Measurements from ENCODE around the gene EGLN1. TPM values are rescaled to one million over a fixed set of nuclear protein-coding genes. Genes with fewer than 3 reads are reported as not detected.
"Not testable (repeated sequence)": the region's sequence is repeated elsewhere in the genome, so short reads cannot be mapped to it uniquely, and the experiment has no call there.

Gene EGLN1
- total RNA-seq, 1 experiment from 2014 or later: 59.0 TPM

DNA sequence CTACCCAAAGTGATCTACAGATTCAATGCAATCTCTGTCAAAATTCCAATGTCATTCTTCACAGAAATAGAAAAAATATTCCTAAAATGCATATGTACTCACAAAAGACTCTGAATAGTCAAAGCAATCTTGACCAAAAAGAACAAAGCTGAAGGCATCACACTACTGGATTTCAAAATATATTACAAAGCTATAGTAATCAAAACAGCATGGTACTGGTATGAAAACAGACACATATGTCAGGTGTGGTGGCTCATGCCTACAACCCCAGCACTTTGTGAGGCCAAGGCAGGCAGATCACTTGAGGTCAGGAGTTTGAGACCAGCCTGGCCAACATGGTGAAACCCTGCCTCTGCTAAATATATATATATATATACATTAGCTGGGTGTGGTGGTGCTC, 35.9 kb upstream of the EGLN1 start:
- not testable (repeated sequence) for H3K36me3 ChIP-seq (ENCODE audit: insufficient read depth, low read length); H3K4me3 ChIP-seq (ENCODE audit: low read length); H3K9me2 ChIP-seq (replicated peaks; ENCODE audit: insufficient read depth, low read length); H3K4me1 ChIP-seq (ENCODE audit: low read length); H3K4me2 ChIP-seq (ENCODE audit: low read depth, low read length, poor library complexity, severe bottlenecking); H3K9me3 ChIP-seq (ENCODE audit: low read length); H3K27me3 ChIP-seq (ENCODE audit: low read length); H4K20me1 ChIP-seq (ENCODE audit: insufficient read depth, low read depth, low read length); DNase-seq; H2AFZ ChIP-seq (ENCODE audit: low read length); H3K27ac ChIP-seq (ENCODE audit: low read length); H3K9ac ChIP-seq (ENCODE audit: low read length); H3K79me2 ChIP-seq (ENCODE audit: low read length)

DNA sequence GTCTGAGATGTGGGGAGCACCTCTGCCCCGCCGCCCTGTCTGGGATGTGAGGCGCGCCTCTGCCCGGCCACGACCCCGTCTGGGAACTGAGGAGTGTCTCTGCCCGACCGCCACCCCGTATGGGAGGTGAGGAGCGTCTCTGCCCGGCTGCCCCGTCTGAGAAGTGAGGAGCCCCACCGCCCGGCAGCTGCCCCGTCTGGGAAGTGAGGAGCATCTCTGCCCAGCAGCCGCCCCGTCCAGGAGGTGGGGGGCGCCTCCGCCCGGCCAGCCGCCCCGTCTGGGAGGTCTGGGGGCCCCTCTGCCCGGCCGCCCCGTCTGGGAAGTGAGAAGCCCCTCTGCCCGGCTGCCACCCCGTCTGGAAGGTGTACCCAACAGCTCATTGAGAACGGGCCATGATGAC, 32.0 kb upstream of the EGLN1 start:
- H3K36me3 ChIP-seq (ENCODE audit: insufficient read depth, low read length); H3K4me2 ChIP-seq (ENCODE audit: low read depth, low read length, poor library complexity, severe bottlenecking); H2AFZ ChIP-seq (ENCODE audit: low read length); H3K4me1 ChIP-seq (ENCODE audit: low read length); H3K79me2 ChIP-seq (ENCODE audit: low read length); H3K27ac ChIP-seq (ENCODE audit: low read length); H3K4me3 ChIP-seq (ENCODE audit: low read length); H4K20me1 ChIP-seq (ENCODE audit: insufficient read depth, low read depth, low read length); H3K9me3 ChIP-seq (ENCODE audit: low read length); H3K9ac ChIP-seq (ENCODE audit: low read length); DNase-seq; H3K9me2 ChIP-seq (replicated peaks; ENCODE audit: insufficient read depth, low read length); H3K27me3 ChIP-seq (ENCODE audit: low read length): not testable (repeated sequence)

DNA sequence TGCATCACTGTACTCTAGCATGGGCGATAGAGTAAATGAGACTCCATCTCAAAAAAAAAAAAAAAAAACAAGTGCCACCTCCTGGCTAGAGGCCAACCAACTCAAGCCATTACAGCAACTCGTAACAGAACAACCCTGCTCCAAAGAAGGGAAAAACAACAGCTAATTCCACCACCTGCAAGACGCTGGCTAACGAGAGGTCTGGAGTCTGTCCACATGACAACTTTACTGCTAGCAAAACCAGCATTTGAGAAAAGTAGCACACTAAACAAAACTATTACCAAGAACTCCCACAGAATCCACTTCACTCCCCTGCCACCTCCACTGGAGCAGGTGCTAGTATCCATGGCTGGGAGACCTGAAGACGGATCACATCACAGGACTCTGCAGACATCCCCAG, 24.1 kb upstream of the EGLN1 start:
- H3K36me3 ChIP-seq (ENCODE audit: insufficient read depth, low read length): no peaks in the 10 kb centered on the region
- no peak overlapping the region for H3K4me3 ChIP-seq (ENCODE audit: low read length)
- no peak overlapping the region for H3K9ac ChIP-seq (ENCODE audit: low read length)
- no peaks in the 10 kb centered on the region for H3K27me3 ChIP-seq (ENCODE audit: low read length)
- H3K9me2 ChIP-seq (replicated peaks; ENCODE audit: insufficient read depth, low read length): no peaks in the 10 kb centered on the region
- no peaks in the 10 kb centered on the region for H3K79me2 ChIP-seq (ENCODE audit: low read length)
- no peak overlapping the region for H2AFZ ChIP-seq (ENCODE audit: low read length)
- H3K4me2 ChIP-seq (ENCODE audit: low read depth, low read length, poor library complexity, severe bottlenecking): no peak overlapping the region
- H3K27ac ChIP-seq (ENCODE audit: low read length): no peak overlapping the region
- no peaks in the 10 kb centered on the region for H3K4me1 ChIP-seq (ENCODE audit: low read length)
- no peak for DNase-seq
- H3K9me3 ChIP-seq (ENCODE audit: low read length): no peaks in the 10 kb centered on the region
- no peaks in the 10 kb centered on the region for H4K20me1 ChIP-seq (ENCODE audit: insufficient read depth, low read depth, low read length)

DNA sequence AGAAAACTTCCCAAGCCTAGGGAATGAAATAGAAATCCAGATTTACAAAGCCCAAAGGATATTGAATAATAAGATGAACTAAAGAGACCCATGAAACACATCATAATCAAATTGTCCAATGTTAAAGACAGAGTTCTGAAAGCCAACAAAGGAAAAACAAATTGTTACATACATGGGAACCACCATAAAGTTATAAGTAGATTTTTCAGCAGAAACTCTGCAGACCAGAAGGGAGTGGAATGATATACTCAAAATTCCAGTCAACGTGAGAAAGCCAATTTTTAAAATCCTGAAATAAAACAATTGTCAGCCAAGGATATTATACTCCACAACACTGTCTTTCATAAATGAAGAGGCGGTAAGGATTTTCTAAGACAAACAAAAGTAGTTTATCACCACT, 22.0 kb upstream of the EGLN1 start:
- Histone ChIP-seq H3K4me2 (ENCODE audit: low read depth, low read length, poor library complexity, severe bottlenecking) (no peak overlapping the region), H3K4me3 (ENCODE audit: low read length) (no peak overlapping the region), H3K9ac (ENCODE audit: low read length) (no peak overlapping the region), H3K79me2 (ENCODE audit: low read length) (no peaks in the 10 kb centered on the region), H2AFZ (ENCODE audit: low read length) (no peak overlapping the region), H3K9me2 (replicated peaks; ENCODE audit: insufficient read depth, low read length) (no peaks in the 10 kb centered on the region), H3K27me3 (ENCODE audit: low read length) (no peaks in the 10 kb centered on the region), H4K20me1 (ENCODE audit: insufficient read depth, low read depth, low read length) (no peaks in the 10 kb centered on the region), H3K36me3 (ENCODE audit: insufficient read depth, low read length) (no peaks in the 10 kb centered on the region), H3K27ac (ENCODE audit: low read length) (no peak overlapping the region), H3K9me3 (ENCODE audit: low read length) (no peaks in the 10 kb centered on the region), H3K4me1 (ENCODE audit: low read length) (no peaks in the 10 kb centered on the region)
- no peak for DNase-seq

DNA sequence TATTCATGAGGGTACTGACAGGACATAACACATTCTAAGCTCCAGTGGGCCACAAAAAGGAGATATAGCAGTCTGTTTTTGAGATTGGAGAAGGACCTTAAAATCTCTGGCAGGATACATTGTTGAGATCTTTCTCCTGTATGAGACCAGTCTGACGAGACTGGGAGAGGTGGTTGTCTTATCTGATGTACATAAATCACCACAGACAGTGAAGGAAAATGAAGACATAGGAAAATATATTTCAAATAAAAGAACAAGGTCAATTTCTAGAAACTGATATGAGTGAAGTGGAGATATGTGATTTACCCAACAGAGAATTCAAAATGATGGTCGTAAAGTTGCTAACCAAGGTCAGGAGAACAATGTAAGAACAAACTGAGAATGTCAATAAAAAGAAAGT, 21.3 kb upstream of the EGLN1 start:
- no peaks in the 10 kb centered on the region for H3K79me2 ChIP-seq (ENCODE audit: low read length)
- no peak for DNase-seq
- no peaks in the 10 kb centered on the region for H3K4me1 ChIP-seq (ENCODE audit: low read length)
- no peak overlapping the region for H3K4me2 ChIP-seq (ENCODE audit: low read depth, low read length, poor library complexity, severe bottlenecking)
- H3K4me3 ChIP-seq (ENCODE audit: low read length): no peak overlapping the region
- no peak overlapping the region for H3K27ac ChIP-seq (ENCODE audit: low read length)
- H3K27me3 ChIP-seq (ENCODE audit: low read length): no peaks in the 10 kb centered on the region
- no peak overlapping the region for H2AFZ ChIP-seq (ENCODE audit: low read length)
- H3K9ac ChIP-seq (ENCODE audit: low read length): no peak overlapping the region
- H3K36me3 ChIP-seq (ENCODE audit: insufficient read depth, low read length): no peaks in the 10 kb centered on the region
- H3K9me2 ChIP-seq (replicated peaks; ENCODE audit: insufficient read depth, low read length): no peaks in the 10 kb centered on the region
- H4K20me1 ChIP-seq (ENCODE audit: insufficient read depth, low read depth, low read length): no peaks in the 10 kb centered on the region
- H3K9me3 ChIP-seq (ENCODE audit: low read length): no peaks in the 10 kb centered on the region

DNA sequence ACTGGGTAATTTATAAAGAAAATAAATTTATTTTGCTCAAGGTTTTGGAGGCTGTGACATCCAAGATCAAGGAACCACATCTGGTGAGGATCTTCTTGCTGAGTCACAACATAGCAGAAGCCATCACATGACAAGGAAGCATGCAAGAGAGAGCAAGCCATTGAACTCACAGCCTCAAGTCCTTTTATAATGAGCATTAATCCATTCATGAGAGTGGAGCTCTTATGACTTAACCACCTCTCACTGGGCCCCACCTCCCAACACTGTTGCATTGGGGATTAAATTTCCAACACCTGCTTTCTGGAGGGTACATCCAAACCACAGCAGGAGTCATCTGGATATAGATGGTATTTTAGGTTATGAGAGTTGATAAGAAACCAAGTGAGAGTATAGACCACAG, 20.6 kb upstream of the EGLN1 start:
- DNase-seq: no peak
- H3K4me3 ChIP-seq (ENCODE audit: low read length): no peak overlapping the region
- H3K27me3 ChIP-seq (ENCODE audit: low read length): no peaks in the 10 kb centered on the region
- H2AFZ ChIP-seq (ENCODE audit: low read length): no peak overlapping the region
- no peaks in the 10 kb centered on the region for H3K36me3 ChIP-seq (ENCODE audit: insufficient read depth, low read length)
- H3K9me2 ChIP-seq (replicated peaks; ENCODE audit: insufficient read depth, low read length): no peaks in the 10 kb centered on the region
- H3K79me2 ChIP-seq (ENCODE audit: low read length): no peaks in the 10 kb centered on the region
- no peak overlapping the region for H3K9ac ChIP-seq (ENCODE audit: low read length)
- H3K27ac ChIP-seq (ENCODE audit: low read length): no peak overlapping the region
- H4K20me1 ChIP-seq (ENCODE audit: insufficient read depth, low read depth, low read length): no peaks in the 10 kb centered on the region
- no peak overlapping the region for H3K4me2 ChIP-seq (ENCODE audit: low read depth, low read length, poor library complexity, severe bottlenecking)
- no peaks in the 10 kb centered on the region for H3K9me3 ChIP-seq (ENCODE audit: low read length)
- H3K4me1 ChIP-seq (ENCODE audit: low read length): no peaks in the 10 kb centered on the region

DNA sequence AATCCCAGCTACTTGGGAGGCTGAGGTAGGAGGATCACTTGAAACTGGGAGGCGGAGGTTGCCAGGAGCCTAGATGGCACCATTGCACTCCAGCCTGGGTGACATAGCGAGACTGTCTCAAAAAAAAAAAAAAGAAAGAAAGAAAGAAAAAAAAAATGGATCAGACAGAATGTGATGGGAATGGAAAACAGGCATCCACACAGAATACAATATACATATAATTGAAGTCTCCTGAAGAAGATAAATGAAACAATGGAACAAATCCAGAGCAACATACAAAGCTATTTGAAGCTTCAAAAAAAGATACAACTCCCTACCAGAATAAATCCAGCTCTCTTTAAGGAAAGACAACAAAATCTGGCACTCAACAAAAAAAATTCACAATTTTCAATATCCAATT, 10.9 kb upstream of the EGLN1 start:
- Histone ChIP-seq H3K4me1 (ENCODE audit: low read length) (no peaks in the 10 kb centered on the region), H3K9me2 (replicated peaks; ENCODE audit: insufficient read depth, low read length) (no peaks in the 10 kb centered on the region)

DNA sequence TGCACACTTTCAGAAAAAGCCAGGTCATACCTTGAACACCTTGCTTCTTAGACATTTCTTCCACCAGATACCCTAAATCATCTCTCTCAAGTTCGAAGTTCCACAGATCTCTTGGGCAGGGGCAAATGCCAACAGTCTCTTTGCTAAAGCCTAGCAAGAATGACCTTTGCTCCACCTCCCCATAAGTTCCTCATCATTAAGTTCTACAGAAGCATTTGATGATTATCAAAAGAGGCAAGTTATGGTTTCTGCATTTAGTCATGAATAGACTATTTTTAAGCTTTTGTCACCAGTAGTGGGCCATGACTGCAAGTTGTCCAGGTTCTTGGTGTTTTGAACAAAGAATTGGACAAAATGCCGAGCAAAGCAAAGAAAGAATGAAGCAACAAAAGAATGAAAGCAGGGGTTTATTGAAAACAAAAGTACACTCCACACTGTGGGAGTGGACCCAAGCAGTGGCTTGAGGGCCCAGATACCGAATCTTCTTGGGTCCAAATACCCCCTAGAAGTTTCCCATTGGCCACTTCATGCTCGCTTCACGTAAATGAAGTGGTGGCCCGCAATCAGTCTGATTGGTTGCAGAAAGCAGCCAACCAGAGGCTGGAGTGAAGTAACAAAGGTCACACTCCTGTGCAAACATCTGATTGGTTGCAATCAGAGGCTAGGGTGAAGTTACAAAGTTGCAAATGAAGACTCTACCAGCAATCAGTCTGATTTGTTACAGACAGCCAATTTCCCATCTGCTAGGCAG, 9.8 kb upstream of the EGLN1 start:
- no peaks in the 10 kb centered on the region for H3K36me3 ChIP-seq (ENCODE audit: insufficient read depth, low read length)
- no peaks in the 10 kb centered on the region for H3K79me2 ChIP-seq (ENCODE audit: low read length)
- no peak overlapping the region for H3K4me3 ChIP-seq (ENCODE audit: low read length)
- H2AFZ ChIP-seq (ENCODE audit: low read length): no peak overlapping the region
- H3K9me3 ChIP-seq (ENCODE audit: low read length): no peaks in the 10 kb centered on the region
- no peak overlapping the region for H3K9ac ChIP-seq (ENCODE audit: low read length)
- DNase-seq: no peak
- H4K20me1 ChIP-seq (ENCODE audit: insufficient read depth, low read depth, low read length): no peaks in the 10 kb centered on the region
- H3K27me3 ChIP-seq (ENCODE audit: low read length): no peaks in the 10 kb centered on the region
- no peak overlapping the region for H3K27ac ChIP-seq (ENCODE audit: low read length)
- H3K9me2 ChIP-seq (replicated peaks; ENCODE audit: insufficient read depth, low read length): no peaks in the 10 kb centered on the region
- H3K4me2 ChIP-seq (ENCODE audit: low read depth, low read length, poor library complexity, severe bottlenecking): no peak overlapping the region
- no peaks in the 10 kb centered on the region for H3K4me1 ChIP-seq (ENCODE audit: low read length)

More for the DNA sequence above, 10.9 kb upstream of the EGLN1 start:
- no peaks in the 10 kb centered on the region for H3K27me3 ChIP-seq (ENCODE audit: low read length)
- no peaks in the 10 kb centered on the region for H3K9me3 ChIP-seq (ENCODE audit: low read length)
- no peak overlapping the region for H3K4me2 ChIP-seq (ENCODE audit: low read depth, low read length, poor library complexity, severe bottlenecking)
- no peaks in the 10 kb centered on the region for H4K20me1 ChIP-seq (ENCODE audit: insufficient read depth, low read depth, low read length)
- no peaks in the 10 kb centered on the region for H3K79me2 ChIP-seq (ENCODE audit: low read length)
- no peak overlapping the region for H3K9ac ChIP-seq (ENCODE audit: low read length)
- H3K36me3 ChIP-seq (ENCODE audit: insufficient read depth, low read length): no peaks in the 10 kb centered on the region
- no peak overlapping the region for H3K27ac ChIP-seq (ENCODE audit: low read length)
- H2AFZ ChIP-seq (ENCODE audit: low read length): no peak overlapping the region
- no peak for DNase-seq
- H3K4me3 ChIP-seq (ENCODE audit: low read length): no peak overlapping the region

Measured in Karpas-422 (cell line).